Adrenal gland (tissue), 5 donors: ENCODE results near the gene STRN4.
A peak's percentile ranks its signal among the peaks of the same experiment; 100 is the strongest.

Experiments used
- POLR2A ChIP-seq, 2 donors: fragments of 450-650 bp; IDR thresholded peaks; one replicate each; pipeline ENCODE4 v1.6.1; 2017; ENCODE audit warnings: antibody characterized with exemption in 2 of 2, mild to moderate bottlenecking in 2 of 2, moderate library complexity in 1 of 2
- TF ChIP-seq, protein P1 (sequence below), 6 experiments: fragments of 450-650 bp in 4 of 6; fragments of 200-600 bp in 2 of 6; sonication (generic) in 1 of 6; IDR thresholded peaks; 1 replicate in 5 of 6; 2 replicates in 1 of 6; pipeline versions ENCODE4 v1.5.1 to v1.8.0; 2016 to 2021; ENCODE audit warnings: antibody characterized with exemption in 6 of 6, mild to moderate bottlenecking in 2 of 6, moderate library complexity in 1 of 6
- donor health status: DM: no; HTN: no; CAD: no.

- TF ChIP-seq, protein P1, sequence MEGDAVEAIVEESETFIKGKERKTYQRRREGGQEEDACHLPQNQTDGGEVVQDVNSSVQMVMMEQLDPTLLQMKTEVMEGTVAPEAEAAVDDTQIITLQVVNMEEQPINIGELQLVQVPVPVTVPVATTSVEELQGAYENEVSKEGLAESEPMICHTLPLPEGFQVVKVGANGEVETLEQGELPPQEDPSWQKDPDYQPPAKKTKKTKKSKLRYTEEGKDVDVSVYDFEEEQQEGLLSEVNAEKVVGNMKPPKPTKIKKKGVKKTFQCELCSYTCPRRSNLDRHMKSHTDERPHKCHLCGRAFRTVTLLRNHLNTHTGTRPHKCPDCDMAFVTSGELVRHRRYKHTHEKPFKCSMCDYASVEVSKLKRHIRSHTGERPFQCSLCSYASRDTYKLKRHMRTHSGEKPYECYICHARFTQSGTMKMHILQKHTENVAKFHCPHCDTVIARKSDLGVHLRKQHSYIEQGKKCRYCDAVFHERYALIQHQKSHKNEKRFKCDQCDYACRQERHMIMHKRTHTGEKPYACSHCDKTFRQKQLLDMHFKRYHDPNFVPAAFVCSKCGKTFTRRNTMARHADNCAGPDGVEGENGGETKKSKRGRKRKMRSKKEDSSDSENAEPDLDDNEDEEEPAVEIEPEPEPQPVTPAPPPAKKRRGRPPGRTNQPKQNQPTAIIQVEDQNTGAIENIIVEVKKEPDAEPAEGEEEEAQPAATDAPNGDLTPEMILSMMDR (IDR thresholded peaks at IDR 0.05), result peak; percentile 82 to 95 (median 88)
- TF ChIP-seq POLR2A (IDR thresholded peaks at IDR 0.05), result no peak
Observed at GRCh38 chr19:46728693-46729339, 17.4 kb downstream of the STRN4 start.
